GM12878 (cell line): Measurements from ENCODE around the gene ZNF805. TPM values are rescaled to one million over a fixed set of nuclear protein-coding genes. Genes with fewer than 3 reads are reported as not detected.

Experiments
- ATAC-seq: fragments of 200-7000 bp; cut with Tn5 transposase; 3 replicates; pipeline ENCODE4 v1.9.1; 2020; ENCODE audit warnings: mild to moderate bottlenecking, moderate library complexity
- BruUV-seq: library from RNA; stranded (reverse); fragments of 400-500 nt; replicated peaks from 2 replicates; lab custom pipeline; 2021; lab: Mats Ljungman, UMichigan
- CTCF ChIA-PET: fragments of 300-600 bp; sonication (Branson Sonifier 250); formaldehyde crosslinking; extraction: SDS; loops from one replicate; lab custom pipeline; 2021; ENCODE audit warnings: inconsistent platforms; lab: Yijun Ruan, JAX
- POLR2A ChIA-PET: fragments of 350-600 bp; formaldehyde crosslinking; extraction: SDS; loops from one replicate; lab custom pipeline; 2021; ENCODE audit warnings: inconsistent platforms; lab: Charles Lee
- RAD21 ChIA-PET: fragments of 300-600 bp; sonication (Branson Sonifier 250); formaldehyde crosslinking; loops from one replicate; lab custom pipeline; 2023; ENCODE audit warnings: antibody characterized with exemption; ENCODE audit not compliant: unreplicated experiment; lab: Charles Lee
- SMC1A ChIA-PET: fragments of 300-600 bp; sonication (Branson Sonifier 250); formaldehyde crosslinking; loops from one replicate; lab custom pipeline; 2023; ENCODE audit not compliant: unreplicated experiment, uncharacterized antibody; lab: Charles Lee
- DNase-seq: peaks from one replicate; pipeline ENCODE4 v3.0.0-alpha.2; 2011; ENCODE audit warnings: low read depth, low spot score
- FAIRE-seq: peaks from 3 replicates; lab custom pipeline; 2011; peaks lifted over from hg19 to GRCh38; lab: Jason Lieb, UNC
- H2AFZ ChIP-seq: 2 replicates; pipeline ENCODE4 v1.6.0; 2011; ENCODE audit warnings: low read depth, low read length, control low read depth; ENCODE audit not compliant: control insufficient read depth
- H3K27ac ChIP-seq: 2 replicates; pipeline ENCODE4 v1.5.1; 2011; ENCODE audit warnings: control low read depth; ENCODE audit not compliant: control insufficient read depth, insufficient read depth
- H3K27me3 ChIP-seq, 2 experiments: replicated peaks in 1 of 2; 2 replicates each; pipeline versions ENCODE4 v1.6.0 to v1.6.1; 2011; ENCODE audit warnings: low read length in 1 of 2; ENCODE audit not compliant: control insufficient read depth in 2 of 2, insufficient read depth in 2 of 2
- H3K36me3 ChIP-seq, 2 experiments: 2 replicates each; pipeline ENCODE4 v1.5.1; 2011; ENCODE audit warnings: low read length in 1 of 2; ENCODE audit not compliant: control insufficient read depth in 2 of 2, insufficient read depth in 2 of 2
- H3K4me1 ChIP-seq: 2 replicates; pipeline ENCODE4 v1.6.1; 2011; ENCODE audit warnings: mild to moderate bottlenecking, low read length, moderate library complexity, mixed read lengths; ENCODE audit not compliant: control insufficient read depth, insufficient read depth
- H3K4me2 ChIP-seq: 2 replicates; pipeline ENCODE4 v1.6.0; 2011; ENCODE audit warnings: control low read depth; ENCODE audit not compliant: control insufficient read depth, insufficient read depth
- H3K4me3 ChIP-seq: fragments of 200-600 bp; sonication (generic); 2 replicates; pipeline ENCODE4 v1.5.1; 2016
- H3K79me2 ChIP-seq: 2 replicates; pipeline ENCODE4 v1.6.0; 2011; ENCODE audit warnings: low read length; ENCODE audit not compliant: control insufficient read depth, insufficient read depth
- H3K9ac ChIP-seq: 2 replicates; pipeline ENCODE4 v1.8.0; 2011; ENCODE audit warnings: low read length, control low read depth, mixed read lengths; ENCODE audit not compliant: control insufficient read depth, insufficient read depth
- H3K9me3 ChIP-seq: replicated peaks from 3 replicates; pipeline ENCODE4 v1.5.1; 2011; ENCODE audit warnings: mild to moderate bottlenecking, low read length; ENCODE audit not compliant: control insufficient read depth, insufficient read depth
- H4K20me1 ChIP-seq: 2 replicates; pipeline ENCODE4 v1.6.0; 2011; ENCODE audit not compliant: control insufficient read depth, insufficient read depth
- NFYB ChIP-seq: IDR thresholded peaks from 2 replicates; pipeline ENCODE4 v1.6.1; 2011; ENCODE audit warnings: low read depth, mild to moderate bottlenecking, low read length, improper control_type of control experiment, moderate library complexity; ENCODE audit not compliant: insufficient read depth
- POLR2AphosphoS2 ChIP-seq: IDR thresholded peaks from 2 replicates; pipeline ENCODE4 v1.6.1; 2011; ENCODE audit warnings: low read depth, mild to moderate bottlenecking, low read length, improper control_type of control experiment, moderate library complexity
- RBBP5 ChIP-seq: fragments of 200-600 bp; sonication (generic); conservative IDR thresholded peaks from 2 replicates; pipeline ENCODE4 v1.6.1; 2016
- SKIL ChIP-seq: fragments of 450-650 bp; IDR thresholded peaks from 2 replicates; pipeline ENCODE4 v1.6.1; 2017; ENCODE audit warnings: mild to moderate bottlenecking, low read depth, inconsistent platforms; ENCODE audit not compliant: poor library complexity, severe bottlenecking
- SMAD5 ChIP-seq: IDR thresholded peaks from 2 replicates; pipeline ENCODE4 v1.6.1; 2016; ENCODE audit warnings: antibody characterized with exemption, low read depth
- YBX1 ChIP-seq: fragments of 450-650 bp; IDR thresholded peaks from 2 replicates; pipeline ENCODE4 v1.6.1; 2016; ENCODE audit warnings: antibody characterized with exemption
- ZBTB4 ChIP-seq: fragments of 450-650 bp; formaldehyde crosslinking; IDR thresholded peaks from 2 replicates; pipeline ENCODE4 v1.4.0; 2022; ENCODE audit warnings: mild to moderate bottlenecking, moderate library complexity
- ZZZ3 ChIP-seq: IDR thresholded peaks from 2 replicates; pipeline ENCODE4 v1.6.1; 2011; ENCODE audit warnings: low read depth; ENCODE audit not compliant: control insufficient read depth, insufficient read length
- WGBS: methylation state at CpG from one replicate; pipeline ENCODE4 v1.1.6; 2016; ENCODE audit warnings: low lambda C conversion rate; ENCODE audit not compliant: insufficient replicate concordance, insufficient coverage; ENCODE audit errors: missing lambda C conversion rate; 5-methylcytosine and 5-hydroxymethylcytosine counted together
- in situ Hi-C: fragments of 300-500 bp; cut with MboI; formaldehyde crosslinking; loops from 9 replicates; pipeline ENCODE4 v1.14.3; 2018; ENCODE audit warnings: mixed read lengths
- intact Hi-C: fragments of 100-400 bp; cut with micrococcal nuclease; formaldehyde crosslinking; loops from one replicate; pipeline ENCODE4 v1.14.2; 2022; ENCODE audit not compliant: unreplicated experiment
- polyA plus RNA-seq, 11 experiments: library from polyadenylated mRNA; depleted of rRNA in 4 of 11; unstranded in 6 of 11; stranded (reverse) in 5 of 11; fragments of >200 nt; fragmentation: Nextera tagmentation in 4 of 11; fragmentation: Illumina TruSeq in 1 of 11; extraction: Ambion mirVana in 4 of 11; extraction: Trizol in 1 of 11; gene quantifications; 1 replicate in 1 of 11; 2 replicates in 10 of 11; pipeline versions ENCODE4 v1.2.1 to v1.2.3, GENCODE V29; 2011 to 2016; ENCODE audit warnings: inconsistent platforms in 2 of 11, missing spikeins in 2 of 11, low read depth in 1 of 11
- total RNA-seq, 4 experiments: library from RNA; depleted of rRNA in 3 of 4; stranded (reverse); fragments of >200 nt in 3 of 4; fragmentation: Illumina TruSeq in 1 of 4; extraction: Trizol in 1 of 4; gene quantifications; 2 replicates each; pipeline versions ENCODE4 v1.2.1 to v1.2.3, GENCODE V29; 2013 to 2021
- TF ChIP-seq, protein P1 (sequence below): fragments of 450-650 bp; IDR thresholded peaks from 2 replicates; pipeline ENCODE4 v1.6.1; 2017; ENCODE audit warnings: mild to moderate bottlenecking, moderate library complexity
- TF ChIP-seq, protein P2 (sequence below): IDR thresholded peaks from 2 replicates; pipeline ENCODE4 v1.6.1; 2011; ENCODE audit warnings: mild to moderate bottlenecking, low read depth, low read length, moderate library complexity; ENCODE audit not compliant: insufficient replicate concordance

The ZNF805 gene
- total and polyA plus RNA-seq, 10 of the 15 experiments (the other 5 are each of a cell fraction or from before 2014, with no cell fraction given), result 0.31 to 8.9 (median 2.3) TPM

DNA sequence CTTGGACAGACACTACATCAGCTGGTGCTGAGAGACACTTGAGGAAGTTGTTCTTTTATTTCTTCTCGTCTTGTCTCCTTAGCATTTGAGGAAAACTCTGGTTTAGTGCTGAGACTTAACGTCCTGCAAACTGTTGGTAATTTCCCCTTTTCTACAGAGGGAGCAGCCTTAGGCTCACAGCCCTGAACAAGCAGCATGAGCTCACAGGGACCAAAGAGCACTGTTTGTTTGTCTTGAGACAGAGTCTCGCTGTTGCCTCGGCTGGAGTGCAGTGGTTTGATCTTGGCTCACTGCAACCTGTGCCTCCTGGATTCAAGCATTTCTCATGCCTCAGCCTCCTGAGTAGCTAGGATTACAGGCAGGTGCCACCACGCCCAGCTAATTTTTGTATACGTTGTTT lies 5.5 kb downstream of the ZNF805 start:
- no peak for DNase-seq
- no peak for ATAC-seq
- Histone ChIP-seq H3K79me2 (peaks cover 23% of the 10 kb centered on the region), H3K4me2 (no peak overlapping the region), H3K27me3 (no peaks in the 10 kb centered on the region), H3K36me3 (peaks cover 2% of the 10 kb centered on the region in 2 experiments; a peak in 3 of 4 replicates), H2AFZ (no peak overlapping the region), H3K27ac (no peak overlapping the region), H4K20me1 (no peaks in the 10 kb centered on the region), H3K4me3 (no peak overlapping the region), H3K9ac (no peak overlapping the region), H3K4me1 (peaks cover 6% of the 10 kb centered on the region; the same call in 1 of the 2 replicates), H3K9me3 (no peaks in the 10 kb centered on the region)
- FAIRE-seq, result no peak
- ChIA-PET CTCF (no interaction called here), RAD21 (no interaction called here), SMC1A (interaction anchor here (1.1 to 1.3 kb wide), 2 partner anchors 11 to 27 kb away, joined by 3 read pairs; no protein-coding TSS in a partner anchor), POLR2A (no interaction called here)
- intact Hi-C loops, result no loop called here
- in situ Hi-C loops, result no loop called here
- 81% methylated on average over 6 of the region's 6 CpGs for WGBS
- BruUV-seq, result no TSS peak
- TF ChIP-seq RBBP5, result no peak
- TF ChIP-seq YBX1, result no peak
- no peak for TF ChIP-seq POLR2AphosphoS2
- TF ChIP-seq, protein P1, sequence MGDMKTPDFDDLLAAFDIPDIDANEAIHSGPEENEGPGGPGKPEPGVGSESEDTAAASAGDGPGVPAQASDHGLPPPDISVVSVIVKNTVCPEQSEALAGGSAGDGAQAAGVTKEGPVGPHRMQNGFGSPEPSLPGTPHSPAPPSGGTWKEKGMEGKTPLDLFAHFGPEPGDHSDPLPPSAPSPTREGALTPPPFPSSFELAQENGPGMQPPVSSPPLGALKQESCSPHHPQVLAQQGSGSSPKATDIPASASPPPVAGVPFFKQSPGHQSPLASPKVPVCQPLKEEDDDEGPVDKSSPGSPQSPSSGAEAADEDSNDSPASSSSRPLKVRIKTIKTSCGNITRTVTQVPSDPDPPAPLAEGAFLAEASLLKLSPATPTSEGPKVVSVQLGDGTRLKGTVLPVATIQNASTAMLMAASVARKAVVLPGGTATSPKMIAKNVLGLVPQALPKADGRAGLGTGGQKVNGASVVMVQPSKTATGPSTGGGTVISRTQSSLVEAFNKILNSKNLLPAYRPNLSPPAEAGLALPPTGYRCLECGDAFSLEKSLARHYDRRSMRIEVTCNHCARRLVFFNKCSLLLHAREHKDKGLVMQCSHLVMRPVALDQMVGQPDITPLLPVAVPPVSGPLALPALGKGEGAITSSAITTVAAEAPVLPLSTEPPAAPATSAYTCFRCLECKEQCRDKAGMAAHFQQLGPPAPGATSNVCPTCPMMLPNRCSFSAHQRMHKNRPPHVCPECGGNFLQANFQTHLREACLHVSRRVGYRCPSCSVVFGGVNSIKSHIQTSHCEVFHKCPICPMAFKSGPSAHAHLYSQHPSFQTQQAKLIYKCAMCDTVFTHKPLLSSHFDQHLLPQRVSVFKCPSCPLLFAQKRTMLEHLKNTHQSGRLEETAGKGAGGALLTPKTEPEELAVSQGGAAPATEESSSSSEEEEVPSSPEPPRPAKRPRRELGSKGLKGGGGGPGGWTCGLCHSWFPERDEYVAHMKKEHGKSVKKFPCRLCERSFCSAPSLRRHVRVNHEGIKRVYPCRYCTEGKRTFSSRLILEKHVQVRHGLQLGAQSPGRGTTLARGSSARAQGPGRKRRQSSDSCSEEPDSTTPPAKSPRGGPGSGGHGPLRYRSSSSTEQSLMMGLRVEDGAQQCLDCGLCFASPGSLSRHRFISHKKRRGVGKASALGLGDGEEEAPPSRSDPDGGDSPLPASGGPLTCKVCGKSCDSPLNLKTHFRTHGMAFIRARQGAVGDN, result no peak
- no peak for TF ChIP-seq NFYB
- no peak for TF ChIP-seq ZZZ3
- TF ChIP-seq SKIL, result no peak
- TF ChIP-seq, protein P2, sequence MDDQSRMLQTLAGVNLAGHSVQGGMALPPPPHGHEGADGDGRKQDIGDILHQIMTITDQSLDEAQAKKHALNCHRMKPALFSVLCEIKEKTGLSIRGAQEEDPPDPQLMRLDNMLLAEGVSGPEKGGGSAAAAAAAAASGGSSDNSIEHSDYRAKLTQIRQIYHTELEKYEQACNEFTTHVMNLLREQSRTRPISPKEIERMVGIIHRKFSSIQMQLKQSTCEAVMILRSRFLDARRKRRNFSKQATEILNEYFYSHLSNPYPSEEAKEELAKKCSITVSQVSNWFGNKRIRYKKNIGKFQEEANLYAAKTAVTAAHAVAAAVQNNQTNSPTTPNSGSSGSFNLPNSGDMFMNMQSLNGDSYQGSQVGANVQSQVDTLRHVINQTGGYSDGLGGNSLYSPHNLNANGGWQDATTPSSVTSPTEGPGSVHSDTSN, result no peak
- no peak for TF ChIP-seq ZBTB4 (CRISPR knock-in tag)
- TF ChIP-seq SMAD5, result no peak
